ENCODE measurements around the gene SERPINB7.

DNA sequence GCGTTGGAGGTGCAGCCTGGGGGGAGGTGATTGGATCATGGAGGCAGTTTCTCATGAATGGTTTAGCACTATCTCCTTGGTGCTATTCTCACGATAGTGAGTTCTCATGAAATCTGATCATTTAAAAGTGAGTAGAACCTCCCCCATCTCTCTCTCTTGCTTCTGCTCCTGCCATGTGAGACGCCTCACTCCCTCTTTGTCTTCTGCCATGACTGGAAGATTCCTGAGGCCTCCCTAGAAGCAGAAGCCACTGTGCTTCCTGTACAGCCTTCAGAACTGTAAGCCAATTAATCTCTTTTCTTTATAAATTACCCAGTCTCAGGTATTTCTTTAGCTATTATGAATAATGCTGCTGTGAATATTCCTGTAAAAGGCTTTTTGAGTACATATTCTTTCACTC is 52.9 kb downstream of the SERPINB7 start:
- TF ChIP-seq, protein P1, sequence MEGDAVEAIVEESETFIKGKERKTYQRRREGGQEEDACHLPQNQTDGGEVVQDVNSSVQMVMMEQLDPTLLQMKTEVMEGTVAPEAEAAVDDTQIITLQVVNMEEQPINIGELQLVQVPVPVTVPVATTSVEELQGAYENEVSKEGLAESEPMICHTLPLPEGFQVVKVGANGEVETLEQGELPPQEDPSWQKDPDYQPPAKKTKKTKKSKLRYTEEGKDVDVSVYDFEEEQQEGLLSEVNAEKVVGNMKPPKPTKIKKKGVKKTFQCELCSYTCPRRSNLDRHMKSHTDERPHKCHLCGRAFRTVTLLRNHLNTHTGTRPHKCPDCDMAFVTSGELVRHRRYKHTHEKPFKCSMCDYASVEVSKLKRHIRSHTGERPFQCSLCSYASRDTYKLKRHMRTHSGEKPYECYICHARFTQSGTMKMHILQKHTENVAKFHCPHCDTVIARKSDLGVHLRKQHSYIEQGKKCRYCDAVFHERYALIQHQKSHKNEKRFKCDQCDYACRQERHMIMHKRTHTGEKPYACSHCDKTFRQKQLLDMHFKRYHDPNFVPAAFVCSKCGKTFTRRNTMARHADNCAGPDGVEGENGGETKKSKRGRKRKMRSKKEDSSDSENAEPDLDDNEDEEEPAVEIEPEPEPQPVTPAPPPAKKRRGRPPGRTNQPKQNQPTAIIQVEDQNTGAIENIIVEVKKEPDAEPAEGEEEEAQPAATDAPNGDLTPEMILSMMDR (IDR thresholded peaks at IDR 0.05), result no peak
- TF ChIP-seq POLR2A (IDR thresholded peaks at IDR 0.05), result no peak
